ENCODE data around the gene ITPR2.
A peak's percentile ranks its signal among the peaks of the same experiment; 100 is the strongest.

Gene ITPR2

DNA sequence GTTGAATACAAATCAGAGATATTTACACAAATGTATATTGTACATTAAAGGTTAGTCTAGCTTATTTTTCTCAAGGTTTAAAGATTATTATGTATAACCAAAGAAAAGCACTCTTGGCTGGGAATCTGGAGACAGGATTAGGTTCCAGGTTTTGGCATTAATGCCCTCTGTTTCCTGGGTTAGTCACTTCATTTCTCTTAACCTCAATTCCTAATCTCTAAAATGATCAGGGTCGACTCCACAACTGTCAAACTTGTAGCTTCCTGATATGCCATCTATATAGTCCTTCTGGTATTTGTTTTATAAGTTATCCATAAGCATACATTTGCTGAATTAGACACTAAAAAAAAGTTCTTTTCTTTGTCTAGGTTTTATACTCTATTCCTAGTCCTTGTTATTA is 2.6 kb downstream of the ITPR2 start:
- no peaks in the 10 kb centered on the region for H3K36me3 ChIP-seq
- H3K9me3 ChIP-seq, result no peaks in the 10 kb centered on the region
- no peak for TF ChIP-seq CTCF (IDR thresholded peaks at IDR 0.05; ENCODE audit: low read depth, low read length)
- DNase-seq, result no peak
- H3K4me3 ChIP-seq (ENCODE audit: low read depth, low read length), result no peak overlapping the region
- H3K4me1 ChIP-seq, result peaks cover 5% of the 10 kb centered on the region; the same call in 1 of the 2 replicates
- H3K27me3 ChIP-seq, result no peaks in the 10 kb centered on the region

GRCh38 chr12:26828280-26829073 is 4.5 kb downstream of the ITPR2 start:
- TF ChIP-seq CTCF (IDR thresholded peaks at IDR 0.05; ENCODE audit: low read depth, low read length), result no peak

GRCh38 chr12:26826437-26826836 is 6.6 kb downstream of the ITPR2 start:
- peaks cover 5% of the 10 kb centered on the region for H3K4me1 ChIP-seq

More at GRCh38 chr12:26828280-26829073, 4.5 kb downstream of the ITPR2 start:
- Histone ChIP-seq H3K36me3 (no peaks in the 10 kb centered on the region), H3K27me3 (no peaks in the 10 kb centered on the region), H3K4me1 (peaks cover 5% of the 10 kb centered on the region; the same call in 1 of the 2 replicates), H3K9me3 (no peaks in the 10 kb centered on the region), H3K4me3 (ENCODE audit: low read depth, low read length) (peak overlapping the region; percentile 2; the same call in 1 of the 2 replicates)
- no peak for DNase-seq

GRCh38 chr12:26825459-26826016 is 7.5 kb downstream of the ITPR2 start:
- Histone ChIP-seq H3K4me1 (peaks cover 5% of the 10 kb centered on the region), H3K36me3 (no peaks in the 10 kb centered on the region), H3K4me3 (ENCODE audit: low read depth, low read length) (no peak overlapping the region), H3K27me3 (peaks cover 3% of the 10 kb centered on the region; the same call in 1 of the 2 replicates), H3K9me3 (no peaks in the 10 kb centered on the region)
- DNase-seq, result no peak
- no peak for TF ChIP-seq CTCF (IDR thresholded peaks at IDR 0.05; ENCODE audit: low read depth, low read length)

More at GRCh38 chr12:26826437-26826836, 6.6 kb downstream of the ITPR2 start:
- Histone ChIP-seq H3K4me3 (ENCODE audit: low read depth, low read length) (no peak overlapping the region), H3K27me3 (peaks cover 3% of the 10 kb centered on the region; the same call in 1 of the 2 replicates), H3K36me3 (no peaks in the 10 kb centered on the region), H3K9me3 (no peaks in the 10 kb centered on the region)
- no peak for TF ChIP-seq CTCF (IDR thresholded peaks at IDR 0.05; ENCODE audit: low read depth, low read length)
- no peak for DNase-seq

GRCh38 chr12:26823390-26823789 is 9.6 kb downstream of the ITPR2 start:
- TF ChIP-seq CTCF (IDR thresholded peaks at IDR 0.05; ENCODE audit: low read depth, low read length), result no peak
- Histone ChIP-seq H3K4me1 (peaks cover 5% of the 10 kb centered on the region), H3K4me3 (ENCODE audit: low read depth, low read length) (no peak overlapping the region), H3K36me3 (no peaks in the 10 kb centered on the region), H3K9me3 (no peaks in the 10 kb centered on the region), H3K27me3 (peaks cover 3% of the 10 kb centered on the region; the same call in 1 of the 2 replicates)
- no peak for DNase-seq

DNA sequence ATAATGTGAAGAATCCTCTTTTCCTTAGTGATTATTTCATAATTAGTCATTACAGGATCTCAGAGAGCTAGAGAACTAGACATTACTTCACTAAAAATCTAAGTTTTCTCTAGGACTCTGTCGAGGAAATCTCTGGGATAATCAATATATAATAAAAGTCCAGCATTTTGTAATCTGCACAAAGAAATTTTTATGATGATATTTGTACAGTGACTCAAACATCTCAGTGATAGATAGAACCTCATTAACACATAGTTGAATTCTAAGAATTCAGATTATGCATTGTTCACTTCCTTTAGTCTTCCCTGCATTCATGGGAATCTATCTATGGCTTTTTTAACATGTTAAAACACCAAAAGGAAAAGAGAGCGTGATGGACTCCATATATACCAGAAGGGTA is 11.0 kb downstream of the ITPR2 start:
- Histone ChIP-seq H3K4me1 (no peaks in the 10 kb centered on the region; the same call in none of the 2 replicates), H3K4me3 (ENCODE audit: low read depth, low read length) (no peak overlapping the region), H3K36me3 (no peaks in the 10 kb centered on the region), H3K9me3 (no peaks in the 10 kb centered on the region), H3K27me3 (peaks cover 3% of the 10 kb centered on the region; the same call in 1 of the 2 replicates)
- DNase-seq, result no peak
- no peak for TF ChIP-seq CTCF (IDR thresholded peaks at IDR 0.05; ENCODE audit: low read depth, low read length)
